NCI-H1694 (cell line): ENCODE results near the gene SNX19.
"Not testable (repeated sequence)": the region's sequence is repeated elsewhere in the genome, so short reads cannot be mapped to it uniquely, and the experiment has no call there.

Source experiments
- DNase-seq: peaks from one replicate; lab custom pipeline; 2025; lab: John Stamatoyannopoulos, UW

SNX19 gene

GRCh38 chr11:130916238-130916855 is at the start of gene SNX19:
Gene SNX19 (minus strand): TSS chr11:130916479. CDS start chr11:130915939, 540 bp downstream.
- DNase-seq = peak; percentile 27

GRCh38 chr11:130964058-130964792 is 47.9 kb upstream of the SNX19 start:
- DNase-seq = no peak

GRCh38 chr11:130947889-130948288 is 31.6 kb upstream of the SNX19 start:
- no peak for DNase-seq

- DNase-seq = no peak
Observed at GRCh38 chr11:130947481-130947880, 31.2 kb upstream of the SNX19 start.

GRCh38 chr11:130947058-130947457 is 30.8 kb upstream of the SNX19 start:
- DNase-seq = no peak

- no peak for DNase-seq
Observed at GRCh38 chr11:130945896-130946295, 29.6 kb upstream of the SNX19 start.

- no peak for DNase-seq
Observed at GRCh38 chr11:130940706-130941105, 24.4 kb upstream of the SNX19 start.

- DNase-seq = no peak
Observed at GRCh38 chr11:130937051-130937450, 20.8 kb upstream of the SNX19 start.

GRCh38 chr11:130932086-130932712 is 15.9 kb upstream of the SNX19 start:
- no peak for DNase-seq

GRCh38 chr11:130924750-130925149 is 8.5 kb upstream of the SNX19 start:
- no peak for DNase-seq

GRCh38 chr11:130920612-130921011 is 4.3 kb upstream of the SNX19 start:
- DNase-seq = not testable (repeated sequence)

- DNase-seq = no peak
Observed at GRCh38 chr11:130918081-130918480, 1.8 kb upstream of the SNX19 start.

- no peak for DNase-seq
Observed at GRCh38 chr11:130916910-130917309, 631 bp upstream of the SNX19 start.

GRCh38 chr11:130915603-130916237 is 559 bp downstream of the SNX19 start:
- DNase-seq = no peak

GRCh38 chr11:130913268-130913667 is 3.0 kb downstream of the SNX19 start:
- DNase-seq = no peak

GRCh38 chr11:130912552-130912951 is 3.7 kb downstream of the SNX19 start:
- no peak for DNase-seq

- DNase-seq = no peak
Observed at GRCh38 chr11:130911306-130911705, 5.0 kb downstream of the SNX19 start.

- no peak for DNase-seq
Observed at GRCh38 chr11:130909650-130910049, 6.6 kb downstream of the SNX19 start.

- no peak for DNase-seq
Observed at GRCh38 chr11:130908770-130909625, 7.3 kb downstream of the SNX19 start.

GRCh38 chr11:130908061-130908460 is 8.2 kb downstream of the SNX19 start:
- DNase-seq = no peak

GRCh38 chr11:130907229-130907628 is 9.1 kb downstream of the SNX19 start:
- DNase-seq = no peak

- DNase-seq = no peak
Observed at GRCh38 chr11:130906616-130907015, 9.7 kb downstream of the SNX19 start.
